OCI-LY1 (cell line): ENCODE data around the gene NHERF2.

Experiments
- H2AFZ ChIP-seq: fragments of 200-600 bp; sonication (generic), shearing (Covaris generic); 2 replicates; pipeline ENCODE4 v1.6.0; 2014; ENCODE audit warnings: antibody characterized with exemption, mild to moderate bottlenecking, low read length
- H3F3A ChIP-seq: fragments of 200-600 bp; sonication (generic), shearing (Covaris generic); 2 replicates; pipeline ENCODE4 v1.6.0; 2014; ENCODE audit warnings: mild to moderate bottlenecking, antibody characterized with exemption, low read length, moderate library complexity; ENCODE audit not compliant: insufficient read depth
- H3K27ac ChIP-seq: fragments of 200-600 bp; sonication (generic); 2 replicates; pipeline ENCODE4 v1.5.1; 2014; ENCODE audit warnings: low read length, mixed run types, mild to moderate bottlenecking, low read depth; ENCODE audit not compliant: poor library complexity, severe bottlenecking
- H3K27me3 ChIP-seq: fragments of 200-600 bp; sonication (generic); 2 replicates; pipeline ENCODE4 v1.6.0; 2014; ENCODE audit warnings: antibody characterized with exemption, mild to moderate bottlenecking, low read length, moderate library complexity; ENCODE audit not compliant: insufficient read depth
- H3K36me3 ChIP-seq: fragments of 200-600 bp; sonication (generic); 2 replicates; pipeline ENCODE4 v1.6.1; 2014; ENCODE audit warnings: mild to moderate bottlenecking, antibody characterized with exemption, low read length, moderate library complexity, mixed read lengths; ENCODE audit not compliant: insufficient read depth
- H3K4me1 ChIP-seq: fragments of 200-600 bp; sonication (generic); 2 replicates; pipeline ENCODE4 v1.5.1; 2014; ENCODE audit warnings: mild to moderate bottlenecking, low read length, moderate library complexity; ENCODE audit not compliant: insufficient read depth, severe bottlenecking
- H3K4me2 ChIP-seq: fragments of 200-600 bp; sonication (generic), shearing (Covaris generic); 2 replicates; pipeline ENCODE4 v1.6.1; 2014; ENCODE audit warnings: low read length
- H3K4me3 ChIP-seq: fragments of 200-600 bp; sonication (generic); 2 replicates; pipeline ENCODE4 v1.5.1; 2014; ENCODE audit warnings: low read length, low read depth, mild to moderate bottlenecking, mixed read lengths; ENCODE audit not compliant: poor library complexity, severe bottlenecking
- H3K79me2 ChIP-seq: fragments of 200-600 bp; shearing (Covaris generic); 2 replicates; pipeline ENCODE4 v1.6.1; 2016; ENCODE audit warnings: mixed run types, low read length, mixed read lengths; ENCODE audit not compliant: insufficient read depth
- H3K9ac ChIP-seq: fragments of 200-600 bp; sonication (generic), shearing (Covaris generic); 2 replicates; pipeline ENCODE4 v1.6.1; 2014; ENCODE audit warnings: mild to moderate bottlenecking, low read length, mixed read lengths
- H3K9me2 ChIP-seq: fragments of 200-600 bp; sonication (generic), shearing (Covaris generic); 2 replicates; pipeline ENCODE4 v1.6.1; 2014; ENCODE audit warnings: low read depth, mild to moderate bottlenecking, low read length, mixed read lengths
- H3K9me3 ChIP-seq: fragments of 200-600 bp; shearing (Covaris generic); 2 replicates; pipeline ENCODE4 v1.6.1; 2014; ENCODE audit warnings: low read length, mixed read lengths
- H4K20me1 ChIP-seq: fragments of 200-600 bp; sonication (generic), shearing (Covaris generic); 2 replicates; pipeline ENCODE4 v1.6.0; 2016; ENCODE audit warnings: mild to moderate bottlenecking, low read length; ENCODE audit not compliant: insufficient read depth
- EZH2 ChIP-seq: fragments of 200-600 bp; sonication (generic), shearing (Covaris generic); IDR thresholded peaks from 2 replicates; pipeline ENCODE4 v1.8.0; 2017; ENCODE audit warnings: borderline replicate concordance, mixed run types, mild to moderate bottlenecking, antibody characterized with exemption, low read length, moderate library complexity, mixed read lengths
- TF ChIP-seq, protein P1 (sequence below): fragments of 200-600 bp; sonication (generic), shearing (Covaris generic); IDR thresholded peaks from 2 replicates; pipeline ENCODE4 v1.5.1; 2017; ENCODE audit warnings: mild to moderate bottlenecking, antibody characterized with exemption, low read length, moderate library complexity, mixed read lengths

NHERF2 gene

DNA sequence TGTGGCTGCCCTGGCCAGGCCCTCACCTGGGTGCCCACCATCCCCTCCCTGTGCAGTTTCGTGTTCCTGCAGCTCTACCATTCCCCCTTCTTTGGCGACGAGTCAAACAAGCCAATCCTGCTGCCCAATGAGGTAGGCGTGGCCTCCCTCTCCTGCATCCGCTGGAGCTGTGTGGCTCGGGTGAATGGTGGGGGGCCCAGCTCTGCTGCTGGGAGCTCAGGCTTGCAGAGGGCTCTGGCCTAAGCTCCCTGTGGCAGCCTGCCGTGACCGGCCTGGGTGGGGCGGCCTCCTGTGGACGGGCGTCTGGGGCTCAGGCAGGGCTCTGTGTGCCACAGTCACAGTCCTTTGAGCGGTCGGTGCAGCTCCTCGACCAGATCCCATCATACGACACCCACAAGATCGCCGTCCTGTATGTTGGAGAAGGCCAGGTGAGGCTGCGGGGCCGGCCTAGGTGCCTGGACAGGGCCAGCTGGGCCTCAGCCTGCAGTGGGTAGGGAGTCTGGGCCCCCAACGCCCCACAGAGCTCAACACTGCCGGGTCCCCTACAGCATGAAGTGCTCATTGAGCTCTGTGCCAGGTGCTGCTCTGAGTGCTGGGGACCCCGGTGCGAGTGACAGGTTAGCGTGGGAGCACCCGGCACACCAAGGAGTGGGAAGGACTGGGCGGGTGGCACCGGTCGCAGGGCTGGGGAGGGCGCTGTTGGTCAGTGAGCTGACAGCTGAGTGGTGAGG, 58.4 kb downstream of the NHERF2 start:
- Histone ChIP-seq H3K79me2 (no peaks in the 10 kb centered on the region), H3K4me3 (no peak overlapping the region), H3K9ac (no peak overlapping the region), H3K4me1 (peaks cover 13% of the 10 kb centered on the region), H2AFZ (no peak overlapping the region), H3F3A (no peaks in the 10 kb centered on the region), H3K9me2 (no peaks in the 10 kb centered on the region), H3K4me2 (no peak overlapping the region), H3K9me3 (no peaks in the 10 kb centered on the region), H3K27ac (no peak overlapping the region), H3K27me3 (no peaks in the 10 kb centered on the region), H3K36me3 (peaks cover 52% of the 10 kb centered on the region), H4K20me1 (no peaks in the 10 kb centered on the region)
- TF ChIP-seq EZH2 = no peak
- TF ChIP-seq, protein P1, sequence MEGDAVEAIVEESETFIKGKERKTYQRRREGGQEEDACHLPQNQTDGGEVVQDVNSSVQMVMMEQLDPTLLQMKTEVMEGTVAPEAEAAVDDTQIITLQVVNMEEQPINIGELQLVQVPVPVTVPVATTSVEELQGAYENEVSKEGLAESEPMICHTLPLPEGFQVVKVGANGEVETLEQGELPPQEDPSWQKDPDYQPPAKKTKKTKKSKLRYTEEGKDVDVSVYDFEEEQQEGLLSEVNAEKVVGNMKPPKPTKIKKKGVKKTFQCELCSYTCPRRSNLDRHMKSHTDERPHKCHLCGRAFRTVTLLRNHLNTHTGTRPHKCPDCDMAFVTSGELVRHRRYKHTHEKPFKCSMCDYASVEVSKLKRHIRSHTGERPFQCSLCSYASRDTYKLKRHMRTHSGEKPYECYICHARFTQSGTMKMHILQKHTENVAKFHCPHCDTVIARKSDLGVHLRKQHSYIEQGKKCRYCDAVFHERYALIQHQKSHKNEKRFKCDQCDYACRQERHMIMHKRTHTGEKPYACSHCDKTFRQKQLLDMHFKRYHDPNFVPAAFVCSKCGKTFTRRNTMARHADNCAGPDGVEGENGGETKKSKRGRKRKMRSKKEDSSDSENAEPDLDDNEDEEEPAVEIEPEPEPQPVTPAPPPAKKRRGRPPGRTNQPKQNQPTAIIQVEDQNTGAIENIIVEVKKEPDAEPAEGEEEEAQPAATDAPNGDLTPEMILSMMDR = no peak

DNA sequence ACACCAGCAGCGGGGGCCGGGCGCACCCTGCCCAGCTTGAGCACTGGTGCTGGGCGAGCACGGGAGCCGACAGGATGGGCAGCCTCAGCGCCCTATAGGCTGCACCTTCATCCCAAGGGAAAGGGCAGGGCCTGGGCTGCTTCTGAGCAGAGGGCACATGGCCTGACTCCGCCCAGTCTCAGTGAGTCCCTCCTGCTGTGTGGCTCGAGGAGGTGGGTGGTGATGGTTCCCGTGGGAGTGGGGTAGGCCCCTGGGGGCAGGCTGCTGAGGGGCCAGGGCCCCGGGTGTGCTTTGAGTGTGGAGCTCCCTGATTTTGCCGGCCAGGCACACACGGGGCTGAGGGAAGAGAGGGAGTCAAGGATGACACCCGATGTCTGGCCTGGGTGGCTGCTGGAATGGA, 59.0 kb downstream of the NHERF2 start:
- no peak overlapping the region for H2AFZ ChIP-seq
- no peak overlapping the region for H3K27ac ChIP-seq
- TF ChIP-seq, protein P1 = no peak
- no peak for TF ChIP-seq EZH2
- no peaks in the 10 kb centered on the region for H3K9me3 ChIP-seq
- H3K4me2 ChIP-seq = no peak overlapping the region
- peaks cover 52% of the 10 kb centered on the region for H3K36me3 ChIP-seq
- H3K9me2 ChIP-seq = no peaks in the 10 kb centered on the region
- H3K27me3 ChIP-seq = no peaks in the 10 kb centered on the region
- no peak overlapping the region for H3K9ac ChIP-seq
- H4K20me1 ChIP-seq = no peaks in the 10 kb centered on the region
- H3K4me1 ChIP-seq = peaks cover 16% of the 10 kb centered on the region
- no peak overlapping the region for H3K4me3 ChIP-seq
- H3F3A ChIP-seq = no peaks in the 10 kb centered on the region
- no peaks in the 10 kb centered on the region for H3K79me2 ChIP-seq

DNA sequence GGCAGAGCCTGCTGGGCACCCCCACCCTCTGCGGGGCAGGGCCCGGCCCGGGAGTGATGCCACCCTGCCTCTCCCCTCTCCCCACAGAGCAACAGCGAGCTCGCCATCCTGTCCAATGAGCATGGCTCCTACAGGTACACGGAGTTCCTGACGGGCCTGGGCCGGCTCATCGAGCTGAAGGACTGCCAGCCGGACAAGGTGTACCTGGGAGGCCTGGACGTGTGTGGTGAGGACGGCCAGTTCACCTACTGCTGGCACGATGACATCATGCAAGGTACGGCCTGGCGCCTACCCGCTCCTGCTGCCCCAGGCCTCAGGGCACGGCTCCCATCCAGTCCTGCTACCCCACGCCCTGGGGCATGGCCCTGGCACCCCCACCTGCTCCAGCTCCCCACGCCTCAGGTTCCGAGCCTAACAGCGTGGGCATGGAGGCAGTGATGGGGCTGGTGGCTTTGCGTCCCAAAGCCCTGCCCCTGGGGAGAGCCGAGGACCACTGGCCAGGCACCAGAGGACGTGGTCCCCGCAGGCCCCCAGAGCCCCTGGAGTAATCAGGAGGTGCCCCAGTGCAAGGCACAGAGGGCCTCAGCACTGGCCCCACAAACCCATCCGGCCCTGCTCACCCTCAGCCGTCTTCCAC, 59.5 kb downstream of the NHERF2 start:
- no peak overlapping the region for H3K4me2 ChIP-seq
- no peaks in the 10 kb centered on the region for H4K20me1 ChIP-seq
- H2AFZ ChIP-seq = no peak overlapping the region
- peaks cover 18% of the 10 kb centered on the region for H3K4me1 ChIP-seq
- peaks cover 52% of the 10 kb centered on the region for H3K36me3 ChIP-seq
- H3K79me2 ChIP-seq = no peaks in the 10 kb centered on the region
- no peaks in the 10 kb centered on the region for H3K27me3 ChIP-seq
- no peak overlapping the region for H3K9ac ChIP-seq
- H3K9me2 ChIP-seq = no peaks in the 10 kb centered on the region
- no peak overlapping the region for H3K4me3 ChIP-seq
- no peaks in the 10 kb centered on the region for H3F3A ChIP-seq
- TF ChIP-seq, protein P1 = no peak
- no peak for TF ChIP-seq EZH2
- H3K9me3 ChIP-seq = no peaks in the 10 kb centered on the region
- H3K27ac ChIP-seq = no peak overlapping the region
